ENCODE data around the gene ZBTB7C. TPM values are rescaled to one million over a fixed set of nuclear protein-coding genes. Genes with fewer than 3 reads are reported as not detected.

Gene ZBTB7C
- total RNA-seq, 1 experiment from 2014 or later: 0.33 TPM

GRCh38 chr18:48337053-48337452 lies 72.1 kb downstream of the ZBTB7C start:
- H3K79me2 ChIP-seq (ENCODE audit: insufficient read depth, low read length): no peaks in the 10 kb centered on the region
- no peak overlapping the region for H2AFZ ChIP-seq (ENCODE audit: low read length)
- 0 out of 2 replicates have a peak, but pooled peaks cover 3% of the 10 kb centered on the region for H3K4me1 ChIP-seq (ENCODE audit: insufficient read depth, low read length)
- H4K91ac ChIP-seq (ENCODE audit: insufficient read length, low read depth, low read length): no peak overlapping the region
- no peaks in the 10 kb centered on the region for H3K27me3 ChIP-seq (ENCODE audit: insufficient read depth, low read length)
- H2AK5ac ChIP-seq (ENCODE audit: insufficient read length, low read length): no peak overlapping the region
- no peak overlapping the region for H3K56ac ChIP-seq (ENCODE audit: insufficient read length, low read depth, low read length)
- no CpG with 5 or more reads among the region's 2 CpGs for WGBS (ENCODE audit: extremely low coverage, insufficient read length, low lambda C conversion rate)
- no peak overlapping the region for H2BK5ac ChIP-seq (ENCODE audit: insufficient read length, low read length)
- no peak for TF ChIP-seq CTCF (conservative IDR thresholded peaks at IDR 0.05)
- no peaks in the 10 kb centered on the region for H3K9me3 ChIP-seq (ENCODE audit: control insufficient read depth, low read depth, low read length)
- no peak overlapping the region for H3K14ac ChIP-seq (ENCODE audit: insufficient read depth, low read length)
- Mint-ChIP-seq H3K4me3 (no peak overlapping the region), H3K4me1 (peaks cover 14 to 33% of the 10 kb centered on the region in 2 experiments), H3K9me3 (no peaks in the 10 kb centered on the region; a peak in 1 of 5 replicates), H3K27ac (no peak overlapping the region; a peak in 1 of 7 replicates), H3K36me3 (ENCODE audit: insufficient read depth in 1 of 3, low read depth in 3 of 3) (no peaks in the 10 kb centered on the region), H3K27me3 (ENCODE audit: low read depth) (no peaks in the 10 kb centered on the region; the same call in 1 of the 2 replicates)
- no peak overlapping the region for H3T11ph ChIP-seq (ENCODE audit: low read length)
- H3K23me2 ChIP-seq (ENCODE audit: insufficient read length, low read depth, low read length, poor library complexity, severe bottlenecking): no peaks in the 10 kb centered on the region
- H2BK12ac ChIP-seq (ENCODE audit: insufficient read length, low read depth, low read length): no peak overlapping the region
- no peak overlapping the region for H4K8ac ChIP-seq (replicated peaks; ENCODE audit: insufficient read length, low read depth, low read length)
- H3K4me2 ChIP-seq (ENCODE audit: insufficient read depth, insufficient read length, low read length): no peak overlapping the region
- no peak overlapping the region for H2BK120ac ChIP-seq (ENCODE audit: low read depth, low read length, poor library complexity, severe bottlenecking)
- H3K4ac ChIP-seq (ENCODE audit: low read depth, low read length): no peak overlapping the region
- H2BK15ac ChIP-seq (ENCODE audit: low read depth, low read length): no peak overlapping the region
- H2BK20ac ChIP-seq (ENCODE audit: low read depth, low read length, poor library complexity, severe bottlenecking): no peak overlapping the region
- H3K79me1 ChIP-seq (ENCODE audit: insufficient read depth, low read depth, low read length, poor library complexity, severe bottlenecking): no peaks in the 10 kb centered on the region
- H3K23ac ChIP-seq (ENCODE audit: insufficient read length, low read depth, low read length): no peak overlapping the region
- H3K9ac ChIP-seq (ENCODE audit: extremely low read depth, insufficient read length, low read length): no peak overlapping the region
- H3K27ac ChIP-seq (ENCODE audit: insufficient read length, low read depth, low read length): no peak overlapping the region
- H3K18ac ChIP-seq (ENCODE audit: insufficient read length, low read depth, low read length): no peak overlapping the region
- no peak for DNase-seq
- no peak overlapping the region for H4K5ac ChIP-seq (ENCODE audit: insufficient read length, low read depth, low read length)
- H4K20me1 ChIP-seq (ENCODE audit: control insufficient read depth, insufficient read depth, insufficient read length): no peaks in the 10 kb centered on the region

All from H9 (cell line).